ENCODE data around the gene OPN4. TPM values are rescaled to one million over a fixed set of nuclear protein-coding genes. Genes with fewer than 3 reads are reported as not detected.
A peak's percentile ranks its signal among the peaks of the same experiment; 100 is the strongest.

Gene OPN4
- total RNA-seq, 4 donors from 2014 or later, result 0.34 TPM; not detected in 3

DNA sequence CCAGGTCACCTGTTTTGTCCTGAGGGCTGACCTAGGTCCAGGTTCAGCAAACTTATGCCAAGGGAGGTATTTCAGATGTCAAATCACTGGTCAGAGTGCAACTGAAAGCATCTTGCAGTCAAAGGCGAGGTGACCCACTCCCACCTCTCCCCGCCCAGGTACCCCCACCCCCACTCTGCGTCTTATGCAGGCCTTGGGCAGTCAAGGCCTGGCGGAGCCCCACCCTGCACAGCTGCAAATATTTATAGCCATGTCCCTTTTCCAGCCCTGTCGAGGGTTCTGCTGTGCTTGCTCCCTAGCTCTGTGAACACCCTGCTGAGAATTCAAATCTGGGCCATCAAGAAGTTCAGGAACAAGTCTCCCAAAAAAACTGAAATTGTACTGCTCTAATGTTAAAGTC is 61.5 kb downstream of the OPN4 start:
- TF ChIP-seq EP300 (IDR thresholded peaks at IDR 0.05), result no peak
- no peak for TF ChIP-seq POLR2AphosphoS5 (IDR thresholded peaks at IDR 0.05)
- no peak for TF ChIP-seq POLR2A (IDR thresholded peaks at IDR 0.05)
- no peak for TF ChIP-seq CTCF (IDR thresholded peaks at IDR 0.05)
- Histone ChIP-seq H3K4me1 (peaks cover 15% of the 10 kb centered on the region), H3K27ac (no peak overlapping the region), H3K9me3 (no peaks in the 10 kb centered on the region), H3K4me3 (no peak overlapping the region), H3K36me3 (no peaks in the 10 kb centered on the region), H3K27me3 (no peaks in the 10 kb centered on the region)
- peak in 1 of 2 donors; percentile 36 for DNase-seq (ENCODE audit: low spot score in 2 of 2)
- 36% methylated on average over 4 of the region's 5 CpGs for WGBS

Other genes with a start within 250 kb of the OPN4 start
- gene WAPL, start 132.8 kb upstream of the OPN4 start, total RNA-seq, result 10 to 100 TPM; 35.4 to 52.0 (median 43.6) TPM
- 1 to 10 TPM in 1 of 4 donors, under 1 TPM in 2, not detected in 1; 0.44 to 3.2 (median 0.98) TPM for gene LDB3, start 14.0 kb downstream of the OPN4 start, total RNA-seq
- 10 to 100 TPM; 21.1 to 33.3 (median 26.7) TPM for gene BMPR1A, start 102.1 kb downstream of the OPN4 start, total RNA-seq